WTC11 (cell line): Measurements from ENCODE around the gene CHTOP. TPM values are rescaled to one million over a fixed set of nuclear protein-coding genes. Genes with fewer than 3 reads are reported as not detected.

Experiments
- ATAC-seq: fragments of 200-7000 bp; cut with Tn5 transposase; 2 replicates; pipeline ENCODE4 v1.10.0; 2021; ENCODE audit warnings: mild to moderate bottlenecking, moderate library complexity
- CTCF ChIA-PET: fragments of 300-600 bp; sonication (Branson Sonifier 250); formaldehyde crosslinking; loops from one replicate; lab custom pipeline; 2021; ENCODE audit warnings: antibody characterized with exemption; lab: Charles Lee
- POLR2A ChIA-PET: fragments of 350-600 bp; sonication (Branson Sonifier 250); formaldehyde crosslinking; loops from one replicate; lab custom pipeline; 2021; ENCODE audit warnings: antibody characterized with exemption; lab: Charles Lee
- DNase-seq: peaks from one replicate; pipeline ENCODE4 v3.0.0; 2021; ENCODE audit warnings: low spot score
- H3K27ac Mint-ChIP-seq: 2 replicates; pipeline ENCODE4 v1.8.0; 2021; ENCODE audit warnings: mixed read lengths
- H3K27me3 Mint-ChIP-seq: 2 replicates; pipeline ENCODE4 v1.8.0; 2021; ENCODE audit warnings: low read depth, mild to moderate bottlenecking, moderate library complexity, mixed read lengths
- H3K36me3 Mint-ChIP-seq: 2 replicates; pipeline ENCODE4 v1.8.0; 2021; ENCODE audit warnings: mixed read lengths
- H3K4me1 Mint-ChIP-seq: 2 replicates; pipeline ENCODE4 v1.8.0; 2022; ENCODE audit warnings: mixed read lengths
- H3K4me3 Mint-ChIP-seq: 2 replicates; pipeline ENCODE4 v1.8.0; 2021; ENCODE audit warnings: mild to moderate bottlenecking, moderate library complexity, mixed read lengths
- H3K9me3 Mint-ChIP-seq: 2 replicates; pipeline ENCODE4 v1.8.0; 2021; ENCODE audit warnings: mixed read lengths
- ELF4 ChIP-seq: sonication (generic); formaldehyde crosslinking; IDR thresholded peaks from 2 replicates; pipeline ENCODE4 v1.8.1; 2022; ENCODE audit warnings: low read depth, mild to moderate bottlenecking, moderate library complexity, missing genetic modification reagents
- EMX1 ChIP-seq: fragments of 250-450 bp; sonication (Bioruptor Pico); IDR thresholded peaks from 2 replicates; pipeline ENCODE4 v1.8.0; 2021; ENCODE audit warnings: mild to moderate bottlenecking
- KAT7 ChIP-seq: sonication (generic); formaldehyde crosslinking; IDR thresholded peaks from 2 replicates; pipeline ENCODE4 v1.8.1; 2023; ENCODE audit warnings: missing genetic modification reagents, mild to moderate bottlenecking, borderline replicate concordance
- MYBL2 ChIP-seq: sonication (generic); formaldehyde crosslinking; IDR thresholded peaks from 2 replicates; pipeline ENCODE4 v1.8.1; 2023; ENCODE audit warnings: mild to moderate bottlenecking, moderate library complexity, missing genetic modification reagents
- NFYB ChIP-seq: sonication (generic); formaldehyde crosslinking; conservative IDR thresholded peaks from 2 replicates; pipeline ENCODE4 v1.8.0; 2022; ENCODE audit warnings: low read depth, missing genetic modification reagents
- NR2C2 ChIP-seq: sonication (generic); formaldehyde crosslinking; IDR thresholded peaks from 2 replicates; pipeline ENCODE4 v1.8.0; 2022; ENCODE audit warnings: mild to moderate bottlenecking, missing genetic modification reagents
- OVOL2 ChIP-seq: fragments of 250-450 bp; sonication (Bioruptor Pico); IDR thresholded peaks from 2 replicates; pipeline ENCODE4 v1.9.0; 2021; ENCODE audit warnings: mild to moderate bottlenecking, borderline replicate concordance
- RORB ChIP-seq: fragments of 250-450 bp; sonication (Bioruptor Pico); IDR thresholded peaks from 2 replicates; pipeline ENCODE4 v1.9.0; 2021; ENCODE audit warnings: mild to moderate bottlenecking
- SP1 ChIP-seq: sonication (generic); formaldehyde crosslinking; conservative IDR thresholded peaks from 2 replicates; pipeline ENCODE4 v1.8.1; 2022; ENCODE audit warnings: missing genetic modification reagents
- TEAD1 ChIP-seq: sonication (generic); formaldehyde crosslinking; IDR thresholded peaks from 2 replicates; pipeline ENCODE4 v1.8.0; 2022; ENCODE audit warnings: mild to moderate bottlenecking, missing genetic modification reagents
- ZNF263 ChIP-seq: sonication (generic); formaldehyde crosslinking; IDR thresholded peaks from 2 replicates; pipeline ENCODE4 v1.8.1; 2022; ENCODE audit warnings: low read depth, mild to moderate bottlenecking, moderate library complexity, missing genetic modification reagents
- total RNA-seq: library from RNA; stranded (reverse); gene quantifications from 3 replicates; pipeline ENCODE4 v1.2.3, GENCODE V29; 2021
- TF ChIP-seq, protein P1 (sequence below): fragments of 250-450 bp; sonication (Bioruptor Pico); conservative IDR thresholded peaks from 2 replicates; pipeline ENCODE4 v1.9.0; 2021; ENCODE audit warnings: mild to moderate bottlenecking
- TF ChIP-seq, protein P2 (sequence below): fragments of 200-600 bp; IDR thresholded peaks from 2 replicates; pipeline ENCODE4 v1.8.0; 2022; ENCODE audit warnings: antibody characterized with exemption
- TF ChIP-seq, protein P3 (sequence below): sonication (generic); formaldehyde crosslinking; IDR thresholded peaks from 2 replicates; pipeline ENCODE4 v1.8.1; 2023; ENCODE audit warnings: mild to moderate bottlenecking, moderate library complexity, missing genetic modification reagents
- TF ChIP-seq, protein P4 (sequence below): sonication (generic); formaldehyde crosslinking; IDR thresholded peaks from 2 replicates; pipeline ENCODE4 v1.8.1; 2022; ENCODE audit warnings: mild to moderate bottlenecking, moderate library complexity, missing genetic modification reagents
- TF ChIP-seq, protein P5 (sequence below): sonication (generic); formaldehyde crosslinking; IDR thresholded peaks from 2 replicates; pipeline ENCODE4 v1.8.0; 2022; ENCODE audit warnings: mild to moderate bottlenecking, missing genetic modification reagents
- TF ChIP-seq, protein P6 (sequence below): fragments of 250-450 bp; sonication (Bioruptor Pico); IDR thresholded peaks from 2 replicates; pipeline ENCODE4 v1.9.0; 2021; ENCODE audit warnings: moderate library complexity, mild to moderate bottlenecking, inconsistent platforms, borderline replicate concordance
- TF ChIP-seq, protein P7 (sequence below): sonication (generic); formaldehyde crosslinking; IDR thresholded peaks from 2 replicates; pipeline ENCODE4 v1.8.0; 2022; ENCODE audit warnings: missing genetic modification reagents

The CHTOP gene
- total RNA-seq, 1 experiment from 2014 or later, result 101 TPM

DNA sequence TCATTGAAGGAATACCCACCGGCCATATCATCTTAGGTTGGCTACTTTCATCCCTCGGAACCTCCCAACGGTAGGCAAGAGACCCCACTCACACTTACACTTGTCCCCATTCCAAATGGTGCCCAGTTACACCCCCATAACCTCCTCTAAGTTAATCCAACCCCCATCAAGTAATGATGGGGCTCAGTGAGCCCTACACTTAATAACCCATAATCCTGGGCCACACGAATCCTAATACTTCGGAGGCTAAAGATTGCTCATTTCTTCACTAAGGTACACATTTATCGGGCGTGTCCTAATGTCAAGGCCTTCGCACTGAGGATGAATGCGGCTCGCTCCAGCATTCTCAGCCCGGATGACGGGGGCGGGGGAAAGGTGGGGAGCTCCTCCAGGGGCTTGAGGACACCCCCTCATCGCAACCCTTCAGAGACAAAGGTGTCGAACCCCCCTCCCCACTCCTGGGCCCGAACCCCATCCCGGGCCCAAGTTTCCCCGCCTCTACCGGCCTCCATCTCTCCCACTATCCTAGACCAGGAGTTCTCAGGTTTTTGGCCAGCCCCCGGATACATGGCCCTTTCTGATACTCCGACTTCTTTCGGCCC, 36.5 kb downstream of the CHTOP start:
- ATAC-seq, result no peak
- Mint-ChIP-seq H3K4me1 (peaks cover 14% of the 10 kb centered on the region), H3K36me3 (peaks cover 51% of the 10 kb centered on the region), H3K4me3 (no peak overlapping the region), H3K9me3 (no peaks in the 10 kb centered on the region), H3K27me3 (no peaks in the 10 kb centered on the region), H3K27ac (peak overlapping the region; percentile 84; the same call in 1 of the 2 replicates)
- ChIA-PET POLR2A (no interaction called here), CTCF (no interaction called here)
- DNase-seq, result no peak
- TF ChIP-seq, protein P1, sequence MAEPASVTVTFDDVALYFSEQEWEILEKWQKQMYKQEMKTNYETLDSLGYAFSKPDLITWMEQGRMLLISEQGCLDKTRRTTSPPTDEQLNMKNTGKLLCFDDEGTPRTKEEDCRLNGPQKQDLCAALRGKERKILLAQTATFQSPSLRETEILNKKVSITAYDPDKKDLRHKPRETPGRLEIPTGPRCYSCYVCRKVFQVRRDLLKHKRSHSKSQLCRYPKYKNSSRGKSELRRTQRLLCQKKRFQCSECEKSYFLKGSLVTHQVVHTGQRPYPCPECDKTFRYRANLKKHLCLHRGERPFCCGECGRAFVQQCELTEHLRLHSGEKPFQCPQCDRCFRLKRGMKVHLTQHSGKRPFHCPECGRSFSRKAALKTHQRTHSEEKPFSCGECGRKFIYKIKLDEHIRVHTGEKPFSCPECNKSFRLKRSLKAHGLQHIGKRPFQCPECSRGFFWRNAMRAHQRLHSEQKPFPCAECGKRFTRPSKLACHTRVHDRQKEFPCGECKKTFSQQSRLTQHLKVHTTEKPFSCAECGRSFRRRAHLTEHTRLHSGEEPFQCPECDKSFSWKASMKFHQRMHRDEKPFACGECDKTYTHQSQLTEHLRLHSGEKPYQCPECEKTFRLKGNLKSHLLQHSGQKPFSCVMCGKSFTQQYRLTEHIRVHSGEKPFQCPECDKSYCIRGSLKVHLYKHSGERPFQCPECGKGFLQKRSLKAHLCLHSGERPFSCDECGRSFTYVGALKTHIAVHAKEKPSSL (CRISPR knock-in tag), result 0 out of 2 replicates have a peak, but pooled peaks have one; percentile 15
- 0 out of 2 replicates have a peak, but pooled peaks have one; percentile 9 for TF ChIP-seq OVOL2 (CRISPR knock-in tag)
- no peak for TF ChIP-seq NR2C2 (CRISPR knock-in tag)
- TF ChIP-seq, protein P2, sequence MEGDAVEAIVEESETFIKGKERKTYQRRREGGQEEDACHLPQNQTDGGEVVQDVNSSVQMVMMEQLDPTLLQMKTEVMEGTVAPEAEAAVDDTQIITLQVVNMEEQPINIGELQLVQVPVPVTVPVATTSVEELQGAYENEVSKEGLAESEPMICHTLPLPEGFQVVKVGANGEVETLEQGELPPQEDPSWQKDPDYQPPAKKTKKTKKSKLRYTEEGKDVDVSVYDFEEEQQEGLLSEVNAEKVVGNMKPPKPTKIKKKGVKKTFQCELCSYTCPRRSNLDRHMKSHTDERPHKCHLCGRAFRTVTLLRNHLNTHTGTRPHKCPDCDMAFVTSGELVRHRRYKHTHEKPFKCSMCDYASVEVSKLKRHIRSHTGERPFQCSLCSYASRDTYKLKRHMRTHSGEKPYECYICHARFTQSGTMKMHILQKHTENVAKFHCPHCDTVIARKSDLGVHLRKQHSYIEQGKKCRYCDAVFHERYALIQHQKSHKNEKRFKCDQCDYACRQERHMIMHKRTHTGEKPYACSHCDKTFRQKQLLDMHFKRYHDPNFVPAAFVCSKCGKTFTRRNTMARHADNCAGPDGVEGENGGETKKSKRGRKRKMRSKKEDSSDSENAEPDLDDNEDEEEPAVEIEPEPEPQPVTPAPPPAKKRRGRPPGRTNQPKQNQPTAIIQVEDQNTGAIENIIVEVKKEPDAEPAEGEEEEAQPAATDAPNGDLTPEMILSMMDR, result no peak
- TF ChIP-seq KAT7, result 0 out of 2 replicates have a peak, but pooled peaks have one; percentile 13
- TF ChIP-seq EMX1 (CRISPR knock-in tag), result 0 out of 2 replicates have a peak, but pooled peaks have one; percentile 61

DNA sequence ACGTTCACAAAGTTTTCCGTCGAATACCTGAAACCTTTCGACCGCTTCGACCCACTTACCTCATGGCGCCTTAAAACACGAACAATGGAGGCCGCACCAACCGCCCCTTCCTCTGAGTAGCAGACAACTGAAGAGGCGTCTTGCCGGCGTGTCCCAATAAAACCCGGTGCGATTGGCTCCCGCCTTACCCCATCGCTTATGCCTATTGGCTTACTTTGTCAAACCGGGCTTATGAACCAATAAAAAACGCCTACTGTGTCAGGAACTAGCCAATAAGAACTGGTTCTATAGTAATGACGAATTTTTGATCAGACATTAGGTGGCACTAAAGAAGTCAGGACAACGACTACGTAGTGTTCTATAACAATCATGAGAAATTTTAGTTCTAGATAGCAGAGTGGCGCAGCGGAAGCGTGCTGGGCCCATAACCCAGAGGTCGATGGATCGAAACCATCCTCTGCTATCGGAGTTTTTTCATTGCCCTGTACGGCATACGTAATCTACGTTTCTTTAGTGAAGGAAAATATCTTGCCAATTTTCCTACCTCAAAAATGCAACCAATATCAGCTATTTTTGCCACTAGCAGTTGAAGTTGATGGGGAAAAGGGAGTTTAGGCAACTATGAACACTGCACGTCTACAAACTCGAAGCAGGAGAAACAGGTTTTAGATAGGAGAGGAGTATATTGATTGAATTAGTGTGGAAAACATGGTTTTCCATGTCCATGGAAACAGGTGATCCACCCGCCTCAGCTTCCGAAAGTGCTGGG, 37.2 kb downstream of the CHTOP start, which contains the start of gene ILF2:
TSS of gene ILF2 (minus strand) at position 135 of the 769 bp plus-strand sequence. CDS start at position 64, 71 bp downstream.
- no peaks in the 10 kb centered on the region for H3K9me3 Mint-ChIP-seq
- CTCF ChIA-PET, result interaction anchor here (0.8 to 1.7 kb wide), 4 partner anchors 53 to 104 kb away, joined by 3 to 7 read pairs (median 6); partner anchors contain the start of gene SLC27A3
- POLR2A ChIA-PET, result interaction anchor here (1.0 to 1.8 kb wide), 2 partner anchors 37 to 105 kb away, joined by 3 to 9 read pairs; partner anchors contain the start of gene CHTOP
- DNase-seq (peak; percentile 97), ATAC-seq (peak; percentile 91)
- H3K4me3 Mint-ChIP-seq, result no peak within 1 kb of the TSS
- peaks cover 44% of the 10 kb centered on the region for H3K36me3 Mint-ChIP-seq
- H3K27me3 Mint-ChIP-seq, result no peaks in the 10 kb centered on the region
- peaks cover 14% of the 10 kb centered on the region for H3K4me1 Mint-ChIP-seq
- peak within 1 kb of the TSS; percentile 84 for H3K27ac Mint-ChIP-seq
- TF ChIP-seq MYBL2 (CRISPR knock-in tag) (0 out of 2 replicates have a peak, but pooled peaks have one; percentile 63), ZNF263 (CRISPR knock-in tag) (no peak), TEAD1 (CRISPR knock-in tag) (peak; percentile 63; the same call in 1 of the 2 replicates), SP1 (CRISPR knock-in tag) (peak; percentile 64; the same call in 1 of the 2 replicates), ELF4 (CRISPR knock-in tag) (no peak), NFYB (CRISPR knock-in tag) (peak; percentile 89), RORB (CRISPR knock-in tag) (peak; percentile 29; the same call in 1 of the 2 replicates)
- TF ChIP-seq, protein P3, sequence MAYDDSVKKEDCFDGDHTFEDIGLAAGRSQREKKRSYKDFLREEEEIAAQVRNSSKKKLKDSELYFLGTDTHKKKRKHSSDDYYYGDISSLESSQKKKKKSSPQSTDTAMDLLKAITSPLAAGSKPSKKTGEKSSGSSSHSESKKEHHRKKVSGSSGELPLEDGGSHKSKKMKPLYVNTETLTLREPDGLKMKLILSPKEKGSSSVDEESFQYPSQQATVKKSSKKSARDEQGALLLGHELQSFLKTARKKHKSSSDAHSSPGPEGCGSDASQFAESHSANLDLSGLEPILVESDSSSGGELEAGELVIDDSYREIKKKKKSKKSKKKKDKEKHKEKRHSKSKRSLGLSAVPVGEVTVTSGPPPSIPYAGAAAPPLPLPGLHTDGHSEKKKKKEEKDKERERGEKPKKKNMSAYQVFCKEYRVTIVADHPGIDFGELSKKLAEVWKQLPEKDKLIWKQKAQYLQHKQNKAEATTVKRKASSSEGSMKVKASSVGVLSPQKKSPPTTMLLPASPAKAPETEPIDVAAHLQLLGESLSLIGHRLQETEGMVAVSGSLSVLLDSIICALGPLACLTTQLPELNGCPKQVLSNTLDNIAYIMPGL, result peak; percentile 83
- TF ChIP-seq, protein P4, sequence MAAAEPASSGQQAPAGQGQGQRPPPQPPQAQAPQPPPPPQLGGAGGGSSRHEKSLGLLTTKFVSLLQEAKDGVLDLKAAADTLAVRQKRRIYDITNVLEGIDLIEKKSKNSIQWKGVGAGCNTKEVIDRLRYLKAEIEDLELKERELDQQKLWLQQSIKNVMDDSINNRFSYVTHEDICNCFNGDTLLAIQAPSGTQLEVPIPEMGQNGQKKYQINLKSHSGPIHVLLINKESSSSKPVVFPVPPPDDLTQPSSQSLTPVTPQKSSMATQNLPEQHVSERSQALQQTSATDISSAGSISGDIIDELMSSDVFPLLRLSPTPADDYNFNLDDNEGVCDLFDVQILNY, result 0 out of 2 replicates have a peak, but pooled peaks have one; percentile 12
- TF ChIP-seq, protein P5, sequence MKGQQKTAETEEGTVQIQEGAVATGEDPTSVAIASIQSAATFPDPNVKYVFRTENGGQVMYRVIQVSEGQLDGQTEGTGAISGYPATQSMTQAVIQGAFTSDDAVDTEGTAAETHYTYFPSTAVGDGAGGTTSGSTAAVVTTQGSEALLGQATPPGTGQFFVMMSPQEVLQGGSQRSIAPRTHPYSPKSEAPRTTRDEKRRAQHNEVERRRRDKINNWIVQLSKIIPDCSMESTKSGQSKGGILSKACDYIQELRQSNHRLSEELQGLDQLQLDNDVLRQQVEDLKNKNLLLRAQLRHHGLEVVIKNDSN (CRISPR knock-in tag), result peak; percentile 15; the same call in 1 of the 2 replicates
- TF ChIP-seq, protein P6, sequence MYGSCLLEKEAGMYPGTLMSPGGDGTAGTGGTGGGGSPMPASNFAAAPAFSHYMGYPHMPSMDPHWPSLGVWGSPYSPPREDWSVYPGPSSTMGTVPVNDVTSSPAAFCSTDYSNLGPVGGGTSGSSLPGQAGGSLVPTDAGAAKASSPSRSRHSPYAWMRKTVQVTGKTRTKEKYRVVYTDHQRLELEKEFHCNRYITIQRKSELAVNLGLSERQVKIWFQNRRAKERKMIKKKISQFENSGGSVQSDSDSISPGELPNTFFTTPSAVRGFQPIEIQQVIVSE (CRISPR knock-in tag), result peak; percentile 89
- TF ChIP-seq, protein P7, sequence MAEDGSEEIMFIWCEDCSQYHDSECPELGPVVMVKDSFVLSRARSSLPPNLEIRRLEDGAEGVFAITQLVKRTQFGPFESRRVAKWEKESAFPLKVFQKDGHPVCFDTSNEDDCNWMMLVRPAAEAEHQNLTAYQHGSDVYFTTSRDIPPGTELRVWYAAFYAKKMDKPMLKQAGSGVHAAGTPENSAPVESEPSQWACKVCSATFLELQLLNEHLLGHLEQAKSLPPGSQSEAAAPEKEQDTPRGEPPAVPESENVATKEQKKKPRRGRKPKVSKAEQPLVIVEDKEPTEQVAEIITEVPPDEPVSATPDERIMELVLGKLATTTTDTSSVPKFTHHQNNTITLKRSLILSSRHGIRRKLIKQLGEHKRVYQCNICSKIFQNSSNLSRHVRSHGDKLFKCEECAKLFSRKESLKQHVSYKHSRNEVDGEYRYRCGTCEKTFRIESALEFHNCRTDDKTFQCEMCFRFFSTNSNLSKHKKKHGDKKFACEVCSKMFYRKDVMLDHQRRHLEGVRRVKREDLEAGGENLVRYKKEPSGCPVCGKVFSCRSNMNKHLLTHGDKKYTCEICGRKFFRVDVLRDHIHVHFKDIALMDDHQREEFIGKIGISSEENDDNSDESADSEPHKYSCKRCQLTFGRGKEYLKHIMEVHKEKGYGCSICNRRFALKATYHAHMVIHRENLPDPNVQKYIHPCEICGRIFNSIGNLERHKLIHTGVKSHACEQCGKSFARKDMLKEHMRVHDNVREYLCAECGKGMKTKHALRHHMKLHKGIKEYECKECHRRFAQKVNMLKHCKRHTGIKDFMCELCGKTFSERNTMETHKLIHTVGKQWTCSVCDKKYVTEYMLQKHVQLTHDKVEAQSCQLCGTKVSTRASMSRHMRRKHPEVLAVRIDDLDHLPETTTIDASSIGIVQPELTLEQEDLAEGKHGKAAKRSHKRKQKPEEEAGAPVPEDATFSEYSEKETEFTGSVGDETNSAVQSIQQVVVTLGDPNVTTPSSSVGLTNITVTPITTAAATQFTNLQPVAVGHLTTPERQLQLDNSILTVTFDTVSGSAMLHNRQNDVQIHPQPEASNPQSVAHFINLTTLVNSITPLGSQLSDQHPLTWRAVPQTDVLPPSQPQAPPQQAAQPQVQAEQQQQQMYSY (CRISPR knock-in tag), result 0 out of 2 replicates have a peak, but pooled peaks have one; percentile 25
